ENCODE data around the gene GPR25. TPM values are rescaled to one million over a fixed set of nuclear protein-coding genes. Genes with fewer than 3 reads are reported as not detected.

The GPR25 gene
- total RNA-seq = not detected in 2 replicates

DNA sequence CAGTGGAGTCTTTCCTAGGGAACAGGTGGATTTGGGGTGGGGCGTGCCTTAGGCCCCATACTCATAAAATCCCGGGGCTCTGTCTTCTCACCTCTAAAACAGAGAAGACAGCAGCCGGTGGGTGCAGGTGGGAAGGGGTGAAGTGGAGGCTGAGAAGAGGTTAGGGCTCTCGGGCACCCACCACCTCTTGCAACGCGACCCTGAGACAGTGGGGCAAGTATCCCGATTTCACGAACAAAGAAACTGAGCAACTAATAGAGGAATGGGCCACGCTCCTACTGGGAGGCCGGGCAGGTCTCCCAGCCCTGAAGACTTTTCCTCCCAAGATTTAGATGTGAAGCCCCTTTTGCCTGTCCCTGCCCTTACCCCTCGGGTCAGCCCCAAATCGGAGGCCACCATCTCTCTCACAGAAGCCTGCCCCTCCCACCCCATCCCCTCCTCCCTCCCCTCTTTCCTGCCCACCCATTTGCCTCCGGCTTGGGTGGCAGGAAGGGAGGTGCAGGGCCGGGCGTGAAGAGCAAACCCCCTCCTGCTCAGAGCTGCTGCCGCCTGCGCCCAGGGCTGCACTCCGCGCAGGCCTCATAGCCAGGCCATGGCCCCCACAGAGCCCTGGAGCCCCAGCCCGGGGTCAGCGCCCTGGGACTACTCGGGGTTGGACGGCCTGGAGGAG lies at the start of gene GPR25:
Gene GPR25, plus strand, starts transcription at position 536 of the 670 bp plus-strand sequence. Its CDS starts 57 bp downstream, at position 593.

DNA sequence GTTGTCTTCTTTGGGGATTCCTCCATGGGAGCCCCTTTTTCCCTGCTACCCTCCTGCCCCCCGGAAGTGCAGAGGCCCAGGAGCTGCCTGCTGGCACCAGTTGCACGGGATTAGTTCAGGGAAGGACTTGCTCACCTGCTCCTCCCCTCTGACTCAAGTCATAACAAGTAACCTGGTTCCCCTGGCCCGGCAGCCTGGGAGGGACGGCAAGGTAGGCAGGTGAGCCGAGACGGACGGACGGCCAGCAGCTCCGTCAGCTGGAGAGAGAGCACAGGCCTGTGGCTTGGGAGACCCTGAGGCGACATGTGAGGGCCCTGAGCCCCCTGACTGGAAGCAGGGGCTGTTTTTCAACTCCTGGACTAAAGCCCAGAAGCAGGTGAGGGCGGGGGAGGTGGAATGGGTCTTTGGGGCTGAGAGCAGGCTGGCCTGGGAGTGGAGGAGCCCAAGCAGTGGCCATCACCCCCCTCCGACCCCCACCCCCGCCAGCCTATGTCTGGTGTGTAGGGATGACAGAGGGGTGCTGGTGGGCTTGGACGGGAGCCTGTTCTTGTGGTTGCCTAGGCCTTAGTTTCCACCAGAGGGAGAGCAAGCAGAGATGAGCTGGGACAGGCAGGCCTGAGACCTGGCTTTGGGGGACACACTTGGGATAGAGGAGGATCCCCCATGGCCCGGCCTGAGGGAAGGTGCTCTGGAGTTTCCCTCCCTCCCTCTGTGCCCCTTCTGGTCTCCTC lies 22.1 kb downstream of the GPR25 start, which contains the start of gene INAVA:
Gene INAVA, plus strand, starts transcription at position 189 of the 731 bp plus-strand sequence. CDS start 3,501 bp downstream, outside the sequence.

Other genes with a start within 250 kb of the GPR25 start
- 15.4 and 15.6 TPM in 2 replicates for gene DDX59, start 203.1 kb upstream of the GPR25 start, total RNA-seq
- gene CAMSAP2, start 134.1 kb upstream of the GPR25 start, total RNA-seq = 19.5 and 19.9 TPM in 2 replicates
- under 0.01 and 0.18 TPM in 2 replicates for gene INAVA, start 21.9 kb downstream of the GPR25 start, total RNA-seq
- gene KIF21B, start 150.7 kb downstream of the GPR25 start, total RNA-seq = under 0.01 and 0.09 TPM in 2 replicates
- not detected in 2 replicates for gene CACNA1S, start 239.4 kb downstream of the GPR25 start, total RNA-seq